ENCODE measurements around the gene SIPA1L3.

The SIPA1L3 gene

DNA sequence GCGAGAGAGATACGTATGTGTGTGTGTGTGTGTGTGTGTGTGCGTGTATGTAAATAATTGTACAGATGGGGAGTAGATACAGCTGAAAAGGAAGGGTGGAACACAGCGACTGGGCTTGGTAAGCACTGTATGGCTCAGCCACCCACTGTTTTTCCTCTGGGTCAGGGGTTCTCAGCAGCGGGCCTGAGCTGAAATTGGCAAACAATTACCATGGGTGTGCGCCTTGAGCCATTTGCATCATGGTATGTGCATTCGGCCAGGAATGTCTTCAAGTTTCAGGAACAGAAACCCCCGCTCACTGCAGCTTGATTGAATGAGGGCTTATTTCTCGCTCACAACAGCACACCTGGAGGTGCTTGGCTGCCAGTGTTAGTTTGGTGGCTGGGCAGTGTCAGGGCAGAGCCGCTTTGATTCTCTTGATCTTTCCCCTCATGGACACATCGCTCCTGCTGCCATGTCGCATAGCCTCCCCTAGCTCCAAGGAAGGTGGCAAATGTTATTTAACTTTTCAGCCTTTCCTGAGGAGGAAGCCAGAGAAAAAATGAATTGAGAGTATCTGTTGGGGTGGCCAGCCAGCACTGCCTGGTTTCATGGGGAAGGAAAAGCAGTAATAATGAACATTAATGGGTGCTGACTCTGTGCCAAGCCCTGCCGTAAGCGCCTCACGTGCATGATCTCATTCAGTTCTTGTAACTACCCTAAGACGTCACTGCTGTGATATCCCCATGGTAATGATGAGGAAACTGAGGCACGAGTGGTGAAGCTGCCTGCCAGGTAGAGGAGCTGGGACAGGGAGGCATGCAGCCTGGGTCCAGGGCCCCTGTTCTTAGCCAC, 126.9 kb downstream of the SIPA1L3 start:
- Histone ChIP-seq H3K9me3 (replicated peaks; ENCODE audit: insufficient read depth, low read length) (no peaks in the 10 kb centered on the region), H3F3A (ENCODE audit: insufficient read depth, low read length) (peaks cover 6% of the 10 kb centered on the region; the same call in 1 of the 2 replicates), H4K20me1 (ENCODE audit: insufficient read depth, low read length) (no peaks in the 10 kb centered on the region), H3K27me3 (replicated peaks; ENCODE audit: insufficient read depth, low read length) (no peaks in the 10 kb centered on the region), H3K4me1 (ENCODE audit: low read length) (peaks cover 16% of the 10 kb centered on the region), H3K36me3 (replicated peaks; ENCODE audit: insufficient read depth, low read length) (no peaks in the 10 kb centered on the region), H3K4me3 (ENCODE audit: low read length) (peak overlapping the region; percentile 20; the same call in 1 of the 2 replicates), H3K27ac (ENCODE audit: low read length) (peak overlapping the region; percentile 79), H3K79me2 (ENCODE audit: low read length) (no peaks in the 10 kb centered on the region), H3K9ac (ENCODE audit: low read length) (peak overlapping the region; percentile 53), H3K4me2 (ENCODE audit: low read depth, low read length) (peak overlapping the region; percentile 74), H3K9me2 (replicated peaks; ENCODE audit: insufficient read depth, low read length) (no peaks in the 10 kb centered on the region), H2AFZ (ENCODE audit: low read length) (peak overlapping the region; percentile 66)
- peak; percentile 70 for DNase-seq
- no peak for TF ChIP-seq EZH2 (optimal IDR thresholded peaks at IDR 0.05; ENCODE audit: low read depth, low read length)
- TF ChIP-seq, protein P1, sequence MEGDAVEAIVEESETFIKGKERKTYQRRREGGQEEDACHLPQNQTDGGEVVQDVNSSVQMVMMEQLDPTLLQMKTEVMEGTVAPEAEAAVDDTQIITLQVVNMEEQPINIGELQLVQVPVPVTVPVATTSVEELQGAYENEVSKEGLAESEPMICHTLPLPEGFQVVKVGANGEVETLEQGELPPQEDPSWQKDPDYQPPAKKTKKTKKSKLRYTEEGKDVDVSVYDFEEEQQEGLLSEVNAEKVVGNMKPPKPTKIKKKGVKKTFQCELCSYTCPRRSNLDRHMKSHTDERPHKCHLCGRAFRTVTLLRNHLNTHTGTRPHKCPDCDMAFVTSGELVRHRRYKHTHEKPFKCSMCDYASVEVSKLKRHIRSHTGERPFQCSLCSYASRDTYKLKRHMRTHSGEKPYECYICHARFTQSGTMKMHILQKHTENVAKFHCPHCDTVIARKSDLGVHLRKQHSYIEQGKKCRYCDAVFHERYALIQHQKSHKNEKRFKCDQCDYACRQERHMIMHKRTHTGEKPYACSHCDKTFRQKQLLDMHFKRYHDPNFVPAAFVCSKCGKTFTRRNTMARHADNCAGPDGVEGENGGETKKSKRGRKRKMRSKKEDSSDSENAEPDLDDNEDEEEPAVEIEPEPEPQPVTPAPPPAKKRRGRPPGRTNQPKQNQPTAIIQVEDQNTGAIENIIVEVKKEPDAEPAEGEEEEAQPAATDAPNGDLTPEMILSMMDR (IDR thresholded peaks at IDR 0.05; ENCODE audit: low read length): peak; percentile 54
- no peak for TF ChIP-seq EZH2phosphoT487 (IDR thresholded peaks at IDR 0.05; ENCODE audit: low read length)

DNA sequence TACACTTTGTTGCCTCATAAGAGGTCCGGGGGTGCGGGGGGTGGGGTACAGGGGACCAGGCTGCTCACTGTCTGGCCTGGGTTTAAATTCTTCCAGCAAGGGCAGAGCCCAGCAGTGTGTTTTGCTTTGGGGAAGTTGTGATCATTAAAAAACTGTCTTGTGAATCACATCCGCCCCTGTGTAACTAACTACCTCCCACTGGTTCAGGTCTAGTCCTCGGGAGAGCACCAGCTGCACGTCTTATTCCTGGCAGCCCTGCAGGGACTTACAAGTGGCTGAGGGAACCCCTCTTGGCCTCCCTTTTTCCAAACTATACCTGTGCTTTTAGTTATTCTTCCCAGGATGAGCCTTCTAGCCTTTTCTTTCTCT, 127.5 kb downstream of the SIPA1L3 start:
- peak overlapping the region; percentile 79; the same call in 1 of the 2 replicates for H3K27ac ChIP-seq (ENCODE audit: low read length)
- peak overlapping the region; percentile 53; the same call in 1 of the 2 replicates for H3K9ac ChIP-seq (ENCODE audit: low read length)
- peaks cover 6% of the 10 kb centered on the region; the same call in 1 of the 2 replicates for H3F3A ChIP-seq (ENCODE audit: insufficient read depth, low read length)
- DNase-seq: no peak
- H3K4me3 ChIP-seq (ENCODE audit: low read length): peak overlapping the region; percentile 20; the same call in 1 of the 2 replicates
- no peaks in the 10 kb centered on the region for H3K9me3 ChIP-seq (replicated peaks; ENCODE audit: insufficient read depth, low read length)
- H3K36me3 ChIP-seq (replicated peaks; ENCODE audit: insufficient read depth, low read length): no peaks in the 10 kb centered on the region
- no peaks in the 10 kb centered on the region for H3K79me2 ChIP-seq (ENCODE audit: low read length)
- H4K20me1 ChIP-seq (ENCODE audit: insufficient read depth, low read length): no peaks in the 10 kb centered on the region
- TF ChIP-seq, protein P1 (IDR thresholded peaks at IDR 0.05; ENCODE audit: low read length): no peak
- TF ChIP-seq EZH2 (optimal IDR thresholded peaks at IDR 0.05; ENCODE audit: low read depth, low read length) (no peak), EZH2phosphoT487 (IDR thresholded peaks at IDR 0.05; ENCODE audit: low read length) (no peak)
- no peaks in the 10 kb centered on the region for H3K9me2 ChIP-seq (replicated peaks; ENCODE audit: insufficient read depth, low read length)
- H3K4me2 ChIP-seq (ENCODE audit: low read depth, low read length): peak overlapping the region; percentile 74
- peak overlapping the region; percentile 66; the same call in 1 of the 2 replicates for H2AFZ ChIP-seq (ENCODE audit: low read length)
- H3K4me1 ChIP-seq (ENCODE audit: low read length): peaks cover 16% of the 10 kb centered on the region
- no peaks in the 10 kb centered on the region for H3K27me3 ChIP-seq (replicated peaks; ENCODE audit: insufficient read depth, low read length)

DNA sequence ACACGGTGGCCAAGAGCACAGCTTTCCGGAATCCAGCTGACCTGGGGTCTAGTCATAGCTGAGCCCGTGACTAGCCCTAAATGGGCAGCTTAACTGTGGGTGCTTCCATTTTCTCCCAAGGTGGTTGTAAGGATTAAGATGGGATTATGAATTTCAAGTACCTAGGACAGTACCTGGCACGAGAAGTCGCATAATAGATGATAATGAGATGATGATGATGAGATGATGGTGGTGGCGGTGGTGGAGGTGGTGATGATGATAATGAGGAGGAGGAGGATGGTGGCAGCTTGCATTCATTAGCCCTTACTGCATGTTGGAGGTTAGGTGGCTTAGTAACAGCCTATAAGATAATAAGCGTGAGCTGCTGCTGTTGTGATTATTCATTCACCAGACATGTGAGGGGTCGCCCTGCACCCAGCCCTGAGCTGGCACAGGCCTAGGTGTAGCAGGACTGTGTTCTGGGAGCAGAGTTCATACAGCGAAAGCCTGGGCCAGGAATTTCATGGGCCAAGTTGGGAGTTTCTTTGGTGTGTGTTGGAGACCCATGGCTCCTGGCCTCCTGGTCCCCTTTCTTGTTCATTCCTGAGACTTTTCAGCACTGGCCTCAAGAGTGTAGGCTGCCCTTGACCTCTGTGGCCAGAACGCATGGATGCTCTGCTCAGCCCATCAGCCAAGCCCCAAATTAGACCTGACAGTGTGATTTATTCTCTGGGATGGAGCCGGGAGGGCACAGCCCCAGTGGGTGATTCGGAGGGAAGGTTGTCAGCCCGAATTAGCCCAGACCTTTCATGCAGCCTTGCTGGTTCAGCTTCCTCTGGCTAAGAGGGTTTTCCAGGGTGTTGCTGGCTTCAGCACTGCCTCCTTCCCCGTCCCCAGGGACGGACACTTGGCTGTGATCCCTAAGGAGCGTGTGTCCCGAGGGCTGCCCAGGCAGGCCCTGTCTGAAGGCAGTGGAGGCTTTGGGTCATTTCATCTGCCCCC, 128.8 kb downstream of the SIPA1L3 start:
- Histone ChIP-seq H3K36me3 (replicated peaks; ENCODE audit: insufficient read depth, low read length) (no peaks in the 10 kb centered on the region), H3K9me2 (replicated peaks; ENCODE audit: insufficient read depth, low read length) (no peaks in the 10 kb centered on the region), H3K4me3 (ENCODE audit: low read length) (no peak overlapping the region), H3K9me3 (replicated peaks; ENCODE audit: insufficient read depth, low read length) (no peaks in the 10 kb centered on the region), H3K4me1 (ENCODE audit: low read length) (peaks cover 16% of the 10 kb centered on the region), H3K27me3 (replicated peaks; ENCODE audit: insufficient read depth, low read length) (no peaks in the 10 kb centered on the region), H3K27ac (ENCODE audit: low read length) (no peak overlapping the region), H3F3A (ENCODE audit: insufficient read depth, low read length) (peaks cover 6% of the 10 kb centered on the region; the same call in 1 of the 2 replicates), H3K9ac (ENCODE audit: low read length) (no peak overlapping the region), H3K4me2 (ENCODE audit: low read depth, low read length) (no peak overlapping the region), H4K20me1 (ENCODE audit: insufficient read depth, low read length) (no peaks in the 10 kb centered on the region), H3K79me2 (ENCODE audit: low read length) (no peaks in the 10 kb centered on the region), H2AFZ (ENCODE audit: low read length) (no peak overlapping the region)
- DNase-seq: no peak
- TF ChIP-seq EZH2phosphoT487 (IDR thresholded peaks at IDR 0.05; ENCODE audit: low read length) (no peak), EZH2 (optimal IDR thresholded peaks at IDR 0.05; ENCODE audit: low read depth, low read length) (no peak)
- TF ChIP-seq, protein P1 (IDR thresholded peaks at IDR 0.05; ENCODE audit: low read length): no peak
